Measurements from ENCODE around the gene ZNF787. TPM values are rescaled to one million over a fixed set of nuclear protein-coding genes. Genes with fewer than 3 reads are reported as not detected.
A peak's percentile ranks its signal among the peaks of the same experiment; 100 is the strongest.

ZNF787 gene
- polyA plus RNA-seq, 3 donors = 1.2 to 16.2 (median 1.8) TPM

GRCh38 chr19:56080669-56081401 lies 40.3 kb downstream of the ZNF787 start:
- peak overlapping the region in 1 of 2 donors; percentile 43 for H3K27ac ChIP-seq (ENCODE audit: low read depth in 1 of 2, low read length in 2 of 2)
- Mint-ChIP-seq H3K27ac (peak overlapping the region; percentile 4 to 82 (median 66)), H3K27me3 (ENCODE audit: low read depth in 3 of 3) (peaks cover 14 to 31% (median 26%) of the 10 kb centered on the region in 3 donors), H3K36me3 (peaks cover 0 to 5% of the 10 kb centered on the region in 2 donors), H3K4me1 (peaks cover 20% of the 10 kb centered on the region), H3K9me3 (peaks cover 0 to 5% (median 1%) of the 10 kb centered on the region in 7 donors), H3K4me3 (peak overlapping the region; percentile 77 to 94)
- H3K4me1 ChIP-seq (ENCODE audit: control insufficient read depth in 1 of 2, insufficient read depth in 2 of 2, low read length in 2 of 2) = peaks cover 12 to 13% of the 10 kb centered on the region in 2 donors
- no peaks in the 10 kb centered on the region for H3K79me2 ChIP-seq (ENCODE audit: insufficient read depth, low read length)
- intact Hi-C loops (cut with micrococcal nuclease) = no loop called here
- H3K4me2 ChIP-seq (replicated peaks; ENCODE audit: extremely low read depth, low read length, poor library complexity, severe bottlenecking) = peak overlapping the region; percentile 80
- 1% methylated on average over 32 of the region's 36 CpGs for WGBS (ENCODE audit: insufficient coverage)
- DNase-seq = peak; percentile 76 to 91 (median 76)
- peak; percentile 56 for TF ChIP-seq CTCF (IDR thresholded peaks at IDR 0.05)
- no peaks in the 10 kb centered on the region for H3K36me3 ChIP-seq (replicated peaks in 1 of 2; ENCODE audit: control insufficient read depth in 1 of 2, insufficient read depth in 2 of 2, low read length in 2 of 2)
- peaks cover 27% of the 10 kb centered on the region for H4K20me1 ChIP-seq (ENCODE audit: insufficient read depth, low read length)
- H2AFZ ChIP-seq (ENCODE audit: insufficient read depth, low read depth, low read length, poor library complexity, severe bottlenecking) = peak overlapping the region; percentile 69
- H3K9me3 ChIP-seq (replicated peaks in 1 of 2; ENCODE audit: control insufficient read depth in 1 of 2, insufficient read depth in 1 of 2, low read length in 2 of 2) = no peaks in the 10 kb centered on the region
- H3K27me3 ChIP-seq (ENCODE audit: control insufficient read depth in 2 of 2, insufficient read depth in 2 of 2, low read length in 2 of 2) = peaks cover 0 to 4% of the 10 kb centered on the region in 2 donors
- peak overlapping the region; percentile 8 to 63 (median 45) for H3K4me3 ChIP-seq (replicated peaks in 1 of 3; ENCODE audit: low read depth in 2 of 3, low read length in 3 of 3)
- H3K9ac ChIP-seq (ENCODE audit: insufficient read depth, low read length, poor library complexity, severe bottlenecking) = peak overlapping the region; percentile 59

- Histone ChIP-seq H3K9ac (ENCODE audit: insufficient read depth, low read length, poor library complexity, severe bottlenecking) (no peak overlapping the region), H3K4me3 (replicated peaks in 1 of 3; ENCODE audit: low read depth in 2 of 3, low read length in 3 of 3) (no peak overlapping the region), H3K4me1 (ENCODE audit: control insufficient read depth in 1 of 2, insufficient read depth in 2 of 2, low read length in 2 of 2) (peaks cover 12 to 13% of the 10 kb centered on the region in 2 donors), H3K27me3 (ENCODE audit: control insufficient read depth in 2 of 2, insufficient read depth in 2 of 2, low read length in 2 of 2) (peaks cover 0 to 4% of the 10 kb centered on the region in 2 donors), H3K27ac (ENCODE audit: low read depth in 1 of 2, low read length in 2 of 2) (no peak overlapping the region), H3K4me2 (replicated peaks; ENCODE audit: extremely low read depth, low read length, poor library complexity, severe bottlenecking) (no peak overlapping the region), H4K20me1 (ENCODE audit: insufficient read depth, low read length) (peaks cover 15% of the 10 kb centered on the region), H3K9me3 (replicated peaks in 1 of 2; ENCODE audit: control insufficient read depth in 1 of 2, insufficient read depth in 1 of 2, low read length in 2 of 2) (no peaks in the 10 kb centered on the region), H2AFZ (ENCODE audit: insufficient read depth, low read depth, low read length, poor library complexity, severe bottlenecking) (no peak overlapping the region), H3K36me3 (replicated peaks in 1 of 2; ENCODE audit: control insufficient read depth in 1 of 2, insufficient read depth in 2 of 2, low read length in 2 of 2) (no peaks in the 10 kb centered on the region), H3K79me2 (ENCODE audit: insufficient read depth, low read length) (no peaks in the 10 kb centered on the region)
- DNase-seq = no peak
- peaks cover 12 to 29% (median 26%) of the 10 kb centered on the region in 3 donors for H3K27me3 Mint-ChIP-seq (ENCODE audit: low read depth in 3 of 3)
- 93% methylated on average over 2 of the region's 7 CpGs for WGBS (ENCODE audit: insufficient coverage)
- peaks cover 0 to 5% (median 1%) of the 10 kb centered on the region in 7 donors for H3K9me3 Mint-ChIP-seq
- H3K36me3 Mint-ChIP-seq = no peaks in the 10 kb centered on the region
- intact Hi-C loops (cut with micrococcal nuclease) = loop anchor here in 1 of 2 donors (5.0 kb wide), 1 partner anchor 273 kb away; no protein-coding TSS in a partner anchor
- no peak for TF ChIP-seq CTCF (IDR thresholded peaks at IDR 0.05)
- H3K4me1 Mint-ChIP-seq = peaks cover 17% of the 10 kb centered on the region
- H3K4me3 Mint-ChIP-seq = no peak overlapping the region
- no peak overlapping the region for H3K27ac Mint-ChIP-seq
Measured at GRCh38 chr19:56079609-56080008, 41.5 kb downstream of the ZNF787 start.

All from CD14-positive monocyte (primary cell).